Cardiac muscle cell (in vitro differentiated cells and primary cell): ENCODE data around the gene CYP2D6. TPM values are rescaled to one million over a fixed set of nuclear protein-coding genes. Genes with fewer than 3 reads are reported as not detected.
A peak's percentile ranks its signal among the peaks of the same experiment; 100 is the strongest.
"Not testable (repeated sequence)": the region's sequence is repeated elsewhere in the genome, so short reads cannot be mapped to it uniquely, and the experiment has no call there.

Source experiments
- DNase-seq, 2 donors: peaks; one replicate each; pipeline versions ENCODE4 v3.0.0 to v3.0.0-alpha.2; 2010 to 2017; ENCODE audit warnings: low read depth in 1 of 2, low spot score in 1 of 2
- H3K27ac ChIP-seq: fragments of 200-600 bp; sonication (generic); 2 replicates; pipeline ENCODE4 v1.5.1; 2016
- H3K27me3 ChIP-seq: fragments of 200-600 bp; sonication (generic); 2 replicates; pipeline ENCODE4 v1.6.0; 2016; ENCODE audit warnings: control low read depth
- H3K36me3 ChIP-seq: fragments of 200-600 bp; sonication (generic); 2 replicates; pipeline ENCODE4 v1.5.1; 2016; ENCODE audit warnings: control low read depth
- H3K4me1 ChIP-seq: fragments of 200-600 bp; sonication (generic); 2 replicates; pipeline ENCODE4 v1.8.1; 2017; ENCODE audit warnings: low read depth, mild to moderate bottlenecking, mixed run types
- H3K4me3 ChIP-seq: fragments of 200-600 bp; sonication (generic); 2 replicates; pipeline ENCODE4 v1.5.1; 2016; ENCODE audit warnings: mild to moderate bottlenecking
- H3K9me3 ChIP-seq: fragments of 200-600 bp; sonication (generic); 2 replicates; pipeline ENCODE4 v1.5.1; 2017; ENCODE audit warnings: low read depth, mild to moderate bottlenecking, control low read depth
- polyA plus RNA-seq: library from polyadenylated mRNA; unstranded; fragments of >200 nt; fragmentation: Nextera tagmentation; extraction: Ambion mirVana; gene quantifications from 2 replicates; pipeline ENCODE4 v1.2.1, GENCODE V29; 2016
- total RNA-seq: library from RNA; depleted of rRNA; stranded (reverse); fragments of >200 nt; gene quantifications from 2 replicates; pipeline ENCODE4 v1.2.3, GENCODE V29; 2016
- TF ChIP-seq, protein P1 (sequence below): IDR thresholded peaks from 2 replicates; pipeline ENCODE4 v1.5.1; 2012; ENCODE audit warnings: low read depth, mild to moderate bottlenecking, low read length

CYP2D6 gene
- total and polyA plus RNA-seq, 2 experiments from 2014 or later = 2.2 to 2.6 TPM

DNA sequence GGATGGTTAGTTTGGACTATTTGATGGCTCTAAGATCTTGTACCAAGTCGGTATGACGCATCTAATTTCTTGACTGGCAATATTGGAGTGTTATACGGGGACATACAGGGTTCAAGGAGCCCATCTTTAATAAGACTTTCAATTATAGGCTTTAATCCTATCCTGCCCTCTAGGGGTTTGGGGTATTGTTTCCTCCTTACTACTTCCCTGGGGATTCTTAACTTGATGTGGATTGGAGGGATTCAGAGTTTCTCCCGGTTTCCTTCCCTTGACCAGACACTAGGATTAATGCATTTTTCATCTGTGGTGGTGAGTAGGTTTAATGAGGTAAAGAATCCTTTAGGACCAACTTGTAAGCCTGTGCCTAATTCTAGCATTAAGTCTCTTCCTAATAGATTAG lies 18.8 kb downstream of the CYP2D6 start:
- peak overlapping the region; percentile 11 for H3K27ac ChIP-seq
- H3K4me3 ChIP-seq = no peak overlapping the region
- DNase-seq = no peak
- no peaks in the 10 kb centered on the region for H3K27me3 ChIP-seq
- TF ChIP-seq, protein P1, sequence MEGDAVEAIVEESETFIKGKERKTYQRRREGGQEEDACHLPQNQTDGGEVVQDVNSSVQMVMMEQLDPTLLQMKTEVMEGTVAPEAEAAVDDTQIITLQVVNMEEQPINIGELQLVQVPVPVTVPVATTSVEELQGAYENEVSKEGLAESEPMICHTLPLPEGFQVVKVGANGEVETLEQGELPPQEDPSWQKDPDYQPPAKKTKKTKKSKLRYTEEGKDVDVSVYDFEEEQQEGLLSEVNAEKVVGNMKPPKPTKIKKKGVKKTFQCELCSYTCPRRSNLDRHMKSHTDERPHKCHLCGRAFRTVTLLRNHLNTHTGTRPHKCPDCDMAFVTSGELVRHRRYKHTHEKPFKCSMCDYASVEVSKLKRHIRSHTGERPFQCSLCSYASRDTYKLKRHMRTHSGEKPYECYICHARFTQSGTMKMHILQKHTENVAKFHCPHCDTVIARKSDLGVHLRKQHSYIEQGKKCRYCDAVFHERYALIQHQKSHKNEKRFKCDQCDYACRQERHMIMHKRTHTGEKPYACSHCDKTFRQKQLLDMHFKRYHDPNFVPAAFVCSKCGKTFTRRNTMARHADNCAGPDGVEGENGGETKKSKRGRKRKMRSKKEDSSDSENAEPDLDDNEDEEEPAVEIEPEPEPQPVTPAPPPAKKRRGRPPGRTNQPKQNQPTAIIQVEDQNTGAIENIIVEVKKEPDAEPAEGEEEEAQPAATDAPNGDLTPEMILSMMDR = no peak
- no peaks in the 10 kb centered on the region for H3K36me3 ChIP-seq
- H3K4me1 ChIP-seq = peaks cover 10% of the 10 kb centered on the region
- H3K9me3 ChIP-seq = no peaks in the 10 kb centered on the region

DNA sequence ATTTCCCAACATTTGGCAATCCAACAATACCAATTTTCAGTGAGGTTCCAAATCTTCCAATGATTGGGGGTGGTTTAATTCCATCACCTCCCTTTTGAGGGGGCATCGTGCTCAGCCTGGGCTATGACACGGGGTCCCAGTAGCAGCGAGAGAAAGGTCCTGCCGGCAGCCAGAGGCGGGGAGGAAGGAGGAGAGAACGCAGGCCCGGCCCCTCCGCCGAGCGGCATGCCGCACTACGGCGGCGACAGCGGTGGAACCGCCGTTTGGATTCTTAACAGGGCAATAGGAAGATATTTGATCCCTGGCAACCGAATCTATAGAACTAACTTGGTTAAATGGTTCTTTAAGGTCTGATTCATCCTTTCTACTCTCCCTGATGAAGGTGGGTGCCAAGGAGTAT lies 21.8 kb downstream of the CYP2D6 start:
- Histone ChIP-seq H3K4me3 (no peak overlapping the region), H3K27me3 (no peaks in the 10 kb centered on the region), H3K9me3 (no peaks in the 10 kb centered on the region), H3K36me3 (no peaks in the 10 kb centered on the region), H3K4me1 (peaks cover 10% of the 10 kb centered on the region), H3K27ac (no peak overlapping the region)
- TF ChIP-seq, protein P1 = no peak
- DNase-seq = no peak

DNA sequence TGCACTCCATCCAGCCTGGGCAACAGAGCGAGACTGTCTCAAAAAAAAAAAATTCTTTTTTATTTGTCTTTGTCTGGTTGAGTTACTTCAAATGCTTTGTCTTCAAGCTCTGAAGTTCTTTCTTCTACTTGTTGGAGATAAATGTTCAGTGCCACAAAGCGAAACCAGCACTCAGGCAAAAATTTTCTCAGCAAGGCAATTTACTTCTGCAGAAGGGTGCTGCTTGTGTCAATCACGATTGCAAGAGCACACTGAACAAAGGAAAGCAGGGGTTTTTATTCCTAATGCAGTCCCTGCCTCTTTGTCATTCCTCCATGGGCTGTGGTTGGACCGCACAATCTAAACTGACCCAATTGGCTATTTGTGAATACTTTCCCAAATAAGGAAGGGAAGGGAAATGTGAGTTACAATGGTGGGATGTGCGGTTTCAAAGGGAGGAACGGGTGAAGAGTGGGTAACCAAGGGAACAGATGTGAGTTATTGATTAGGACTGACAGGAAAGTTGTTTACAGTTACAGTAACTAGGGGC lies 26.2 kb downstream of the CYP2D6 start:
- not testable (repeated sequence) for H3K36me3 ChIP-seq, H3K27ac ChIP-seq, H3K4me1 ChIP-seq, DNase-seq, H3K9me3 ChIP-seq, H3K27me3 ChIP-seq, H3K4me3 ChIP-seq

DNA sequence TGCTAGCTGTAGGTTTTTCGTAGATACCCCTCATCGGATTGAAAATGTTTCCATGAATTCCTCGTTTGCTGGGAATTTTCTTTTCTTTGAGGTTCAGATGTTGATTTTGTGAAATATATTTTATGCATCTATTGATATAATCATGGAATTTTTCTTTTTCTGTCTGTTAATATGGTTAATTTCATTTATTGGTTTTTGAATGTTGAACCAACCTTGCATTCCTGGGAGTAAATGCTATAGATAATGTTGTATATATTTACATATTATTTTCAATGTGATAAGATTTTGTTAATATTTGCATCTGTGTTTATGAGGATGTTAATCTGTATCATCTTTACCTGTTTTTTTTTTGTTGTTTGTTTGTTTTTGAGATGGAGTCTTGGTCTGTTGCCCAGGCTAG lies 29.4 kb downstream of the CYP2D6 start:
- Histone ChIP-seq H3K27me3 (no peaks in the 10 kb centered on the region), H3K4me3 (no peak overlapping the region), H3K27ac (no peak overlapping the region), H3K36me3 (no peaks in the 10 kb centered on the region), H3K4me1 (no peaks in the 10 kb centered on the region), H3K9me3 (no peaks in the 10 kb centered on the region)
- no peak for DNase-seq
- TF ChIP-seq, protein P1 = no peak

DNA sequence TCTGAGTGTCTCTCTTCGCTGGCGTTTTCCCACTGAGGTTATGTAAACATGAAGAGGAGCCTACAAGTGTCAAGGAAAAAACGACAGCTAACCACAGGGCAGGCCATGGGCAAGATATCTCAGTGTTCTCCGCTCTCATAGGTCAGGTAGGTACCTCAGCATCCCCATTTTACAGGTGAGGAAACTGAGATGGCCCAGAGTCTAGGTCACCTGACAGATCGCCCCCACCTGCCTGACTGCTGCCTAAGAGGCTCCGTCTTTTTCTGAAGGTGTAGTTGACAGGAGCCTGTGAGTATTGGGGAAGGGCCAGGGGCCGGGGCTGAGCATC lies 39.2 kb downstream of the CYP2D6 start:
- H3K4me3 ChIP-seq = peak overlapping the region; percentile 29
- H3K9me3 ChIP-seq = no peaks in the 10 kb centered on the region
- peaks cover 5% of the 10 kb centered on the region for H3K4me1 ChIP-seq
- peaks cover 5% of the 10 kb centered on the region for H3K36me3 ChIP-seq
- peak overlapping the region; percentile 84 for H3K27ac ChIP-seq
- TF ChIP-seq, protein P1 = no peak
- no peaks in the 10 kb centered on the region for H3K27me3 ChIP-seq
- no peak for DNase-seq

DNA sequence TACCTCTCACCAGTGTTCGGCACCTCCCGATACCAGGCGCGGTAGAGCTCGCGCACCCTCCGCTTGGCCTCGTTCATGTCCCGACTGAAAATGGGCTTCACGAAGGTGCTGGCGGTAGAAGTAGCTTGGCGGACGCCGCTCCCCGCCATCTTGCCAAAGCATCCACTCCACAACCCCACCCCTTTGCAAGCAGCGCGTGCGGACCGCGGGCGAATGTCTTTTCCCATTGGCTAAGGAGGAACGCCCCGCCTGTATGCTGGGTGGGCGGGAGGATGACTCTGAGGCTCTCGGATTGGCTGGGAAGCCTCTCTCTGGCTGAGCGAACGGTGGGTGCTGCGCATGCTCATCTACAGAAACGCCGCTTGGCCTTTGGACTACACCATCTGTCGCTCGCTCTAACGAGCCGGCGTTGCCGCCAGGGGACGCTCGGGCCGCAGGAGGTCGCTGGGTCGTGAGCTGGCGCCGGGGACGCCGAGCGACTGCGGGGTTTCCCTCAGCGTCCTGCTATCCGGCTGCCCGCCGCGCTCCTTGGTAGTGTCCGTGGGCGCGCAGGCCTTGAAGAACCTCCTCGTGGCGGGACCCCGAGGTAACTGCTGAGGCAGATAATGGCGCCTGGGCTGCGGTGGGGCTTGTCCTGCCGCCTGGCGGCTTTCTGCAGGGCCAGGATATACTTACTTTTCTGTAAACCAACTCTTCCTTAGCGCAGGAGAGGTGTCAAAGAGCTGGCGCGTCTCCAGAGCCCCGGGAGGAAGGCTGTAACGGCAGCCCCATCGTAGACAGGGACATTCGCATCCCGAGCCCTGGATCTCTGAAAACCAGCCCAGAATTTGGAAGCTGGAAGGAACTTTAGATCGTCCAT lies 39.8 kb downstream of the CYP2D6 start, which contains the start of gene NDUFA6:
Gene NDUFA6 (minus strand): TSS at position 177 of the 859 bp plus-strand sequence. CDS start 28 bp downstream, at position 149.
- Histone ChIP-seq H3K27ac (peak within 1 kb of the TSS; percentile 99), H3K4me1 (peaks cover 6% of the 10 kb centered on the region), H3K36me3 (peaks cover 11% of the 10 kb centered on the region), H3K4me3 (peak within 1 kb of the TSS; percentile 86), H3K27me3 (no peaks in the 10 kb centered on the region), H3K9me3 (no peaks in the 10 kb centered on the region)
- TF ChIP-seq, protein P1 = peak; percentile 93
- DNase-seq = peak; percentile 99
